ENCODE measurements around the gene NTM.

The NTM gene

DNA sequence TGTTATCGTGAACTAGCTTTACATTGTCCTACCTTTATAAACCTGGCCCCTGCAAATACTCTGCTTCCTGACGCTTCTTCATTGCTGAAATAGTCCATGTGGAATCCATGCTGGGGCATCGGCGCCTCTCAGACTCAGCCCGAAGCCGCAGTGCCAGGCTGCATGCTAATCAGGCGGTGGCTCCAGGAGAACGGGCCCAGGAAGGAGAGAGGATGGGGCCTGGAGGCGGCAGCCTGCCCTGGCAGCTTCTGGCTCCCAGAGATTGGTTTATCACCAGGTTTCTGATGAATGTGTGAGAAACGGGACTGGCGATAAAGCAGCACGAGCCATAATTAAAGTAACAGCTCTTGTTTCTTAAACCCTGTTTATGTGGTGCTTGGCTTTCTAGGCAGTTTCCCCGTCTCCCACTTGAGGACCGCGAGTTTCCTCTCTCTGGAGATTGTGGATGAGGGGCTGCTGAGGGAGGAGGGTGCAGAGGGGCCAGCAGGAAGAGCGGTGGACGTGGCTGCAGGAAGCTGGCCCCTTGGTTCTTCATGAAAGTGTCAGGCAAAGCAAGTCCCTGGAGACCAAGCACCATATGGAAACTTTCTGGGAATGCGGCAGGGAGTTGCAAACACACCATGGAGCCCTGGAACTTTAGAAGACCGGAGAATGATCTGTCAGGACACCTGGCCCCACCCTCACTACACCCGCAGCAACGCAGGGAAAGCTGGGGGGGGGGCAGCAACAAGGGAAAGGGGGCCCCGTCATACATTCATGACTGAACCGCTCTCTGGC, 93.4 kb downstream of the NTM start:
- H2AFZ ChIP-seq (ENCODE audit: low read depth, low read length): no peak overlapping the region
- H3K4me3 ChIP-seq (ENCODE audit: low read length): no peak overlapping the region
- peaks cover 3% of the 10 kb centered on the region for H3K4me1 ChIP-seq (ENCODE audit: insufficient read depth, low read length)

DNA sequence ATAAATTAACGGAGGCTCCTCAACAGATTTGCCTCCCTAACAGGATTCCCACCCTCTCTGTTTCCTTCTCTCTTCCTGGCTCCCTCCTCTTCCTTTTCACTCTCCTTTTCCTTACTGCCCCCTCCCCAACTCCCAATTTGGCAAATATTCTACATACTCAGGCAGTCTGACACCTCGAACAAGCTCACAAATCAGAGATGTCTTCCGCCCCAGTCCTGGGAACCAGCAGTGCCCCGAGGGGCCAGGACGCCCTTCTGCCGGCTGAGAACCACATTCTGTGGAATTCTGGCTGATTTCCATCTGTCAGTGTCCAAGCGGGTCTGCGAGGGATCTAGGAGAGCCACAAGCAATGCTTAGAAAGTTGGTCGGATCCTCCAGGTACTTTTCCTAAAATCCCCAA, 94.0 kb downstream of the NTM start:
- no peaks in the 10 kb centered on the region for H3K27me3 ChIP-seq (ENCODE audit: insufficient read depth, low read length)
- H3K36me3 ChIP-seq (ENCODE audit: insufficient read depth, low read length): no peaks in the 10 kb centered on the region
- peaks cover 3% of the 10 kb centered on the region for H3K4me1 ChIP-seq (ENCODE audit: insufficient read depth, low read length)
- no peaks in the 10 kb centered on the region for H3K9me3 ChIP-seq (ENCODE audit: low read length)
- no peak overlapping the region for H2AFZ ChIP-seq (ENCODE audit: low read depth, low read length)
- H3K4me3 ChIP-seq (ENCODE audit: low read length): no peak overlapping the region

More for the DNA sequence above, 93.4 kb downstream of the NTM start:
- no peaks in the 10 kb centered on the region for H3K9me3 ChIP-seq (ENCODE audit: low read length)
- no peaks in the 10 kb centered on the region for H3K36me3 ChIP-seq (ENCODE audit: insufficient read depth, low read length)
- no peaks in the 10 kb centered on the region for H3K27me3 ChIP-seq (ENCODE audit: insufficient read depth, low read length)

DNA sequence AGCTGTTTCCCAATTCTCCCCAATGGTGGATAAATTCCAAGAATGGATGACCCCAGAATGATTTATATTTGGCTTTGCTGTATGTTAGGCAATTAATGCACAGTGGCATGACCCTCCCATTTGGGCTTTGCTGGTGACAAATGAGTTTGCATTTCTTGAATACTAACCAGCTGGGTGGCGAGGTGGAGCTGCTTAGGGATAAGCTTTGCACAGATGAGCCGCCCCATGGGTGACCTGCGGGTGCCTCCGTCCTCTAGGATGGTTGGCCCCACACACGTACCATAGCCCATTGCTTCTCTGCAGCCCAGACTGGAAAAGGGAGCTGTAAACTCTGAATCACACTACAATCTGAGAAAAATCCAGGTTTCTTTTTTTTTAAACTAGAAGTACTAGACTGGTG, 94.6 kb downstream of the NTM start:
- H3K9me3 ChIP-seq (ENCODE audit: low read length): no peaks in the 10 kb centered on the region
- H3K4me3 ChIP-seq (ENCODE audit: low read length): no peak overlapping the region
- no peaks in the 10 kb centered on the region for H3K36me3 ChIP-seq (ENCODE audit: insufficient read depth, low read length)
- H2AFZ ChIP-seq (ENCODE audit: low read depth, low read length): no peak overlapping the region
- H3K4me1 ChIP-seq (ENCODE audit: insufficient read depth, low read length): peaks cover 3% of the 10 kb centered on the region
- no peaks in the 10 kb centered on the region for H3K27me3 ChIP-seq (ENCODE audit: insufficient read depth, low read length)

DNA sequence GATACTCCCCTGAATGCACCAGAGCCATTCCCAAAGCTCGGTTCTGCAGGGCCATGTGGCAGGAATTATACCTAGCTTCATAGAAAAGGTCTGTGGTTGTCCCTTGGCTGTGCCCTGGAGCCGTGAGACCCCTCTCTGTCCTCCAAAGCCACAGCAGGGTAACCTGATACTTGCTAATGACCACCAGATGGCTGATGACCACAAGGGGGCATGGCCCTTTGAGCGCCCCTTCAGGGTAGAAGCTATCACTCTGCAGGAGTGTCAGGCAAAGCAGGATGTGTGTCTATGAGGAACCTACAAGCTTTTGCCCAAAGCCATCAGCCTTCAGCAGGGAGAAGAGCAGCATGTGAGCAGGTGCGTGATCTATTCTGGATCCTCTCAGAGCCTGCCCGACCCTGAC, 95.3 kb downstream of the NTM start:
- H3K27me3 ChIP-seq (ENCODE audit: insufficient read depth, low read length): no peaks in the 10 kb centered on the region
- H3K36me3 ChIP-seq (ENCODE audit: insufficient read depth, low read length): no peaks in the 10 kb centered on the region
- no peaks in the 10 kb centered on the region for H3K9me3 ChIP-seq (ENCODE audit: low read length)
- no peak overlapping the region for H3K4me3 ChIP-seq (ENCODE audit: low read length)
- H2AFZ ChIP-seq (ENCODE audit: low read depth, low read length): no peak overlapping the region
- peaks cover 3% of the 10 kb centered on the region for H3K4me1 ChIP-seq (ENCODE audit: insufficient read depth, low read length)

DNA sequence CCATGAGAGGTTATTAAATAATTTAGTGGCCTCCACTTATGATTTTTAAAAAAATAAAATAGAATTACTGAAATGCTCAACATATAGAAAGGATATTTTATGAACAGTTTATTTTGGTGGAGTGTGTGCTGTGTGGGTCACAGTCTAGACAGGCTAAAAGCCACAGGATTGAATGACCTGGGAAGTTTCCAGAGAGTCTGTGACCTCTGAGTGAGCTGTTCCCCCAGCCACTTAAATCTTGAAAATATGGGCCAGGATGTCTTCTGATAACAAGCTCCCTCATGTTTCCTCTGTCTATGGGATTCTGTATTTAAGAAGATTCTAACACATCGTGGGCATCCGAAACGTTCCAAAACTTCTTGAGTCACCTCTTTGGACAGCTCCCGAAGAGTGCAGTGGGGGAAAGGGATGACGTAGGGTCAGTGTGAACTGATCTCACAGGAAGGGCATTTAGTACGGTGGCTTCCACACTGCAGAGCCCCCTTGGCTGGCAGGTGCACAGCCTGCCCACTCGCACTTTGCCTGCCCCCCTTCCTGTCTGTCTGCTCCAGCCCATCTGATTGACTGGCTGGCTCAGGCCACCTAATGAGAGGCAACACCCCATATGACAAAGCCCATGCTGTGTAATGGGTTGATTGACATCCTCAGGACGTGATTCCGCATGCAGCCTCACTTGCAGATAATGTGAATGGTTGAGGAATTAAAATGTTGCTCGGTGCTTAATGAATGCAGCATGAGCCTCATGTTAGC, 97.4 kb downstream of the NTM start:
- Histone ChIP-seq H3K4me3 (ENCODE audit: low read length) (no peak overlapping the region), H3K27me3 (ENCODE audit: insufficient read depth, low read length) (no peaks in the 10 kb centered on the region), H3K4me1 (ENCODE audit: insufficient read depth, low read length) (peaks cover 3% of the 10 kb centered on the region)

DNA sequence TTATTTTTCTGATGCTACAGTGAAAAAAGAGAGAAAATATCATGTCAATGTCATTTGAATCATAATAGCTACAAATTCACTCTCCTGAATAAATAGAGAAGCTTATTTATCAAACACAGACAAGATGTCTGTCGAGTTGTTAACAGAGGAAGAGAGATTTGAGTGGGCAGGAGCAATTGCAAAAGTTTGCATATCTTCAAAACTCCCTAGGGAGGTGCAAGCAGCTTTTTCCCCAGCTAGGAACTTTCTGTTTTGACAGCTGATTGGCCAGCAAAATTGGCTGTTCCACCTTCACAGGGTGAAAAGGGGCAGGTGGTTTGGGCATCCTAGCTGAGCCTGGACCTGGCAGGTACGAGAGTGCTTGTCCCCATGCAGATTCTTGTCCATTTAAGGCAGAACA, 98.2 kb downstream of the NTM start:
- Histone ChIP-seq H3K27me3 (ENCODE audit: insufficient read depth, low read length) (no peaks in the 10 kb centered on the region), H3K4me1 (ENCODE audit: insufficient read depth, low read length) (peaks cover 3% of the 10 kb centered on the region), H3K9me3 (ENCODE audit: low read length) (no peaks in the 10 kb centered on the region), H3K4me3 (ENCODE audit: low read length) (no peak overlapping the region), H3K36me3 (ENCODE audit: insufficient read depth, low read length) (no peaks in the 10 kb centered on the region), H2AFZ (ENCODE audit: low read depth, low read length) (no peak overlapping the region)

More for the DNA sequence above, 97.4 kb downstream of the NTM start:
- no peak overlapping the region for H2AFZ ChIP-seq (ENCODE audit: low read depth, low read length)
- H3K36me3 ChIP-seq (ENCODE audit: insufficient read depth, low read length): no peaks in the 10 kb centered on the region
- no peaks in the 10 kb centered on the region for H3K9me3 ChIP-seq (ENCODE audit: low read length)

DNA sequence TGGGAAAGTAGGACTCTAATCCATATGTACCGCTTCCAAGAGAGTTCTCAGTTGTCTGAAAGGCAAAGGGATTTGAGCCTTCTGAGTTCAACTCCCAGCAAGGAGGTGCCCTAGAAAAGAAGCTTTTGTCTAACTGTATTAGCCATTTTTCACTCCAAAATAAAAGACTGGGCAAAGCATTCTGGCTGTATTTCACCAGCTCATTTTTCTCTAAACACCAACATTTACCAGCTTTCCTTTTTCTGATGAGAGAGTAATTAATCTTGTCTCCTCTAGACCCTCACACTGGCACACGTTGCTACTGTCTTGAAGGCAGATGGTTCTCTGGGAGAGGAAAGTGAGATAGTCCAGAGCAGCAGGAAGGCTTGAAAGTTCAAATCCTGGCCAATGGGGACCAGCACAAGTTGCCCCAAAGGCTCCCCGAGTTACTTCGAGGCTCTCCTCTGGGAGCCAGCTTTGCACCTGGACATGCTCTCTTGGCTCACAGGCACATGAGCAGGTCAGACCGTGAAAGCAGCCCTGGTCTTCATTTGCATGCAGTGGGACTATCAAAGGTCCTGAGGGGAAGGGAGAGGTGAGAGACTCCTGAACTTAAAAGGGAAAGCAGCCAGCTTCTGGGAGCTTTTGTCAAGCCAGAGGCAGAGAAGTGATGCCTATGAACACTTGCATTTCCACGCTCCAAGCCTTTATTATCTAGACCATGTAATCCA, 100.0 kb downstream of the NTM start:
- H3K9me3 ChIP-seq (ENCODE audit: low read length): no peaks in the 10 kb centered on the region
- peaks cover 3% of the 10 kb centered on the region for H3K4me1 ChIP-seq (ENCODE audit: insufficient read depth, low read length)
- no peaks in the 10 kb centered on the region for H3K27me3 ChIP-seq (ENCODE audit: insufficient read depth, low read length)
- H3K36me3 ChIP-seq (ENCODE audit: insufficient read depth, low read length): no peaks in the 10 kb centered on the region
- H3K4me3 ChIP-seq (ENCODE audit: low read length): no peak overlapping the region
- no peak overlapping the region for H2AFZ ChIP-seq (ENCODE audit: low read depth, low read length)

DNA sequence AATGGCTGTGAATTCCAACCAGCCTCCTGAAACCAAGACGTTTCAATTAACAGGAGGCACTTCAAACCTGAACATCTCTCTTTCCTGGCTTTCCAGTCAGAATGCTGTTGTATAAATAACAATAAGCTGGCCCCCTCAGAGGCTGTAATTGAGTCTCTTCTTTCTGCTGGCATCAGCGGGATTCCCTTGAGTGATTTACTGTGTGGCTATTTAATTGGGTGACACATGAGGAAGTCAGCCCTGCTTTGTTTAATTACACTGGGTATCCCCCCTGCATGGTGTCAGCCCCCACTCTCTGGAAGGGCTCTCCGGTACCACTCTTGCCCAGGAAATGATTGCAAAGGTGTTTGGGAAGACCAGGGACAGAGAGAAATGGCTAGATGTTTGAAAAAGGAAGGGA, 101.6 kb downstream of the NTM start:
- H3K27me3 ChIP-seq (ENCODE audit: insufficient read depth, low read length): no peaks in the 10 kb centered on the region
- H3K4me3 ChIP-seq (ENCODE audit: low read length): no peak overlapping the region
- no peak overlapping the region for H2AFZ ChIP-seq (ENCODE audit: low read depth, low read length)
- H3K9me3 ChIP-seq (ENCODE audit: low read length): no peaks in the 10 kb centered on the region
- peaks cover 3% of the 10 kb centered on the region for H3K4me1 ChIP-seq (ENCODE audit: insufficient read depth, low read length)
- no peaks in the 10 kb centered on the region for H3K36me3 ChIP-seq (ENCODE audit: insufficient read depth, low read length)

DNA sequence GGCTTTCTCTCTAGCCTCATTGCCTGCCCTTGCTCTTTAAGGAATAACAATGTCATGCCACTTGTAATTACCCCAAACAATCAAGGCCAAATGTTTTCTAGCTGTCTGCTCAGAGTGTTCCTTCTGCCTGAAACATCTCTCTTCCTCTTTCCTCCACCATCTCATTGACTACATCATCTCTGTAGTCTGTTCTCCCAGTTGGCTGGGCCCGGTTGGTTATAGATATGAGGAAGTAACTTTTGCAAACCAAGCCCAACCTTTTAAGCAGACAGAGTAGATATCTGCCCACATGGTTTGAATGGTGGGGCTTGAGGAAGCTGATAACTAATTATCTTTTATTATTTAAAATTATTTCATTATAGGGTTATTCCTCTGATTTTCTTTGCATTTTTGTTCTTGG, 104.5 kb downstream of the NTM start:
- Histone ChIP-seq H3K9me3 (ENCODE audit: low read length) (no peaks in the 10 kb centered on the region), H3K36me3 (ENCODE audit: insufficient read depth, low read length) (no peaks in the 10 kb centered on the region), H3K4me1 (ENCODE audit: insufficient read depth, low read length) (no peaks in the 10 kb centered on the region), H2AFZ (ENCODE audit: low read depth, low read length) (no peak overlapping the region), H3K27me3 (ENCODE audit: insufficient read depth, low read length) (no peaks in the 10 kb centered on the region), H3K4me3 (ENCODE audit: low read length) (no peak overlapping the region)

DNA sequence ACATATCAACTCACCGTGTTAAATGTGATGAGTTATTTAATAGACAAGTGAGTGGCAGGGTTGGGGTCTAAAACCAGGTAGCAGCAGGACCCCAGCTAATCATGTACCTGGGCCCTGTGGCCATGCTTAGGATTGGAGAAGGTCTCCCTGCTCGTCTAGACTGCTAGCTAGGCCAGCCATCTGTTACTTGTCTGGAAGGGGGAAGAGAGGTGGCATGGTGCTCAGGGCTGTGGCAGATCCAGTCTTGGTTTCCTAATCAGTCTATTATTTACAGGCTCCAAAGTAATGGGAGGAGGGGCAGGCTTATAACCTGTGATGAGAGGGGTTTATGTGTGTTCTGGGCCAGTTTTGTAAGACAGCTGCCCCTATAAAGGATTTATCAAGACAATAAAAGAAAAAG, 105.9 kb downstream of the NTM start:
- Histone ChIP-seq H3K4me3 (ENCODE audit: low read length) (no peak overlapping the region), H3K36me3 (ENCODE audit: insufficient read depth, low read length) (no peaks in the 10 kb centered on the region), H3K27me3 (ENCODE audit: insufficient read depth, low read length) (no peaks in the 10 kb centered on the region), H3K9me3 (ENCODE audit: low read length) (no peaks in the 10 kb centered on the region), H2AFZ (ENCODE audit: low read depth, low read length) (no peak overlapping the region), H3K4me1 (ENCODE audit: insufficient read depth, low read length) (no peaks in the 10 kb centered on the region)

DNA sequence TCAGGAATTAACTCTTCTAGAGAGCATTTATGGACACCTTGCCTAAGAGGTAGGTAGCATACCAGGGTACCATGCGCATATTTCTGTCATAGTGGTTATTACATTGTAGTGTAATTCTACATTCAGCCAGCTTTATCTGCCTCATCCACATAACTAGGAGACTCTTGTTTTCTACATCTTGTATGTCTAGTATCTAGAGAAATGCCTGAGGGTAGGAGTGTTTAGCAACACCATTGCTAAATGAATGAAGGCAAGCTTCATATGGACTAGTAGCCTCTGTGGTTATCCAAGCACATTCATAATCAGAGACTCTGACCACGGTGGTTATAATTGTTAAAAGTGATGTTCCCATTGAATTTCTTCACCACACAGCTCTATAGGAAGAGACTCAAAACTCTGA, 107.9 kb downstream of the NTM start:
- Histone ChIP-seq H3K36me3 (ENCODE audit: insufficient read depth, low read length) (no peaks in the 10 kb centered on the region), H2AFZ (ENCODE audit: low read depth, low read length) (no peak overlapping the region), H3K27me3 (ENCODE audit: insufficient read depth, low read length) (no peaks in the 10 kb centered on the region), H3K9me3 (ENCODE audit: low read length) (no peaks in the 10 kb centered on the region), H3K4me3 (ENCODE audit: low read length) (no peak overlapping the region), H3K4me1 (ENCODE audit: insufficient read depth, low read length) (no peaks in the 10 kb centered on the region)

DNA sequence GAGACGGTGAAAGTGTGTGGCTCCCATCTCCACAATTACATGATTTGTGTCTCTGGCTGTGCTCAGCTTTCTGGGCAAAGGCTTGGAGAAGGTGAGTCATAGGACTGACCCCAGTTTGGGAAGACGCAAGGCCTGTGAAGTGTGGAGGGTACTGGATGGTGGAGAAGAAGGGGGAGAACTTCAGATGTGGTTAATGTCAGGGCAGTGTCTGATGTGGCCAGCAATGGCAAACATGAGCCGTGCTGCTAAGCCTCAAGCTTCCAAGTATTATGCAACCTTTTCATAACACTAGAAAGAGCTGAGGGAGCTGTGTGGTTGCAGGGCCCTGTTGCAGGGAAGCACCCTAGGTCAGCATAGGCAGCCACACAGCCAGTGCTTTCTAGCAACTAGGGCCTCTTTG, 110.9 kb downstream of the NTM start:
- no peak overlapping the region for H2AFZ ChIP-seq (ENCODE audit: low read depth, low read length)
- H3K9me3 ChIP-seq (ENCODE audit: low read length): no peaks in the 10 kb centered on the region
- no peaks in the 10 kb centered on the region for H3K4me1 ChIP-seq (ENCODE audit: insufficient read depth, low read length)
- H3K4me3 ChIP-seq (ENCODE audit: low read length): no peak overlapping the region
- peaks cover 3% of the 10 kb centered on the region for H3K27me3 ChIP-seq (ENCODE audit: insufficient read depth, low read length)
- H3K36me3 ChIP-seq (ENCODE audit: insufficient read depth, low read length): no peaks in the 10 kb centered on the region

DNA sequence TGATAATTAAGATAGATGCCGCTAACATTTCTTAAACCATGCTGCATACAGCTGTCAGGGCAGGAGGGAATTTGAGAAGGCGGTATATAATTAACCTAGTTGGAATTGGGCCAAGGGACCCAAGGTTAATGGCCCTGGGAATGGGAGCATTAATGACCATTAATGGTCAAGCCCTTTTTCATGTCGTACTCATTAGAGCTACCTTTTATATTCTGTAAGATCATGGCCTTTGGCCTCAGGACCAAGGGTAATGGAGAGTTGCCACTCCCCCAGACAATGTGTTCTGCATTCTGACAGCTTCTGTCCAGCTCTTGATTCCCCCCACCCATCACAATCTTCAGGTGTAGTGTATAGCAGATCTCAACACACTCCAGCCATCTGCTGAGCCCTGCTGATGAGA, 111.6 kb downstream of the NTM start:
- Histone ChIP-seq H3K27me3 (ENCODE audit: insufficient read depth, low read length) (peaks cover 3% of the 10 kb centered on the region), H3K4me1 (ENCODE audit: insufficient read depth, low read length) (no peaks in the 10 kb centered on the region), H3K36me3 (ENCODE audit: insufficient read depth, low read length) (no peaks in the 10 kb centered on the region), H2AFZ (ENCODE audit: low read depth, low read length) (no peak overlapping the region), H3K9me3 (ENCODE audit: low read length) (no peaks in the 10 kb centered on the region), H3K4me3 (ENCODE audit: low read length) (no peak overlapping the region)

Data from neuron (in vitro differentiated cells).